ENCODE results near the gene MYL12B. TPM values are rescaled to one million over a fixed set of nuclear protein-coding genes. Genes with fewer than 3 reads are reported as not detected.

Gene MYL12B
- polyA plus RNA-seq, 2 of the 4 experiments (the other 2 are of a cell fraction), result 419 to 498 TPM

GRCh38 chr18:3236470-3236869, 25.5 kb upstream of the MYL12B start:
- no peak for FAIRE-seq
- DNase-seq (ENCODE audit: low read depth in 1 of 2, low spot score in 1 of 2), result no peak
- Histone ChIP-seq H3K4me3 (no peak overlapping the region), H3K4me2 (no peak overlapping the region), H3K9me3 (peaks cover 5% of the 10 kb centered on the region; the same call in 1 of the 3 replicates), H3K27ac (no peak overlapping the region), H3K4me1 (no peaks in the 10 kb centered on the region)
- ChIA-PET POLR2A (no interaction called here), CTCF (no interaction called here)
- 58% methylated on average over 4 of the region's 4 CpGs for WGBS (ENCODE audit: missing lambda C conversion rate)
- TF ChIP-seq KDM5A (IDR thresholded peaks at IDR 0.05) (no peak), E2F6 (IDR thresholded peaks at IDR 0.05; ENCODE audit: borderline replicate concordance, low read depth) (no peak), CBX8 (IDR thresholded peaks at IDR 0.05) (no peak), SMC3 (IDR thresholded peaks at IDR 0.05) (no peak), BCL3 (IDR thresholded peaks at IDR 0.05) (no peak), MAZ (IDR thresholded peaks at IDR 0.05; ENCODE audit: borderline replicate concordance, low read depth, low read length) (no peak), MYC (IDR thresholded peaks at IDR 0.05; ENCODE audit: borderline replicate concordance, low read length) (no peak), SREBF2 (IDR thresholded peaks at IDR 0.05) (no peak), ELK1 (IDR thresholded peaks at IDR 0.05; ENCODE audit: low read depth, low read length) (no peak), FOSL2 (IDR thresholded peaks at IDR 0.05) (no peak), FOSL2 (CRISPR knock-in tag; IDR thresholded peaks at IDR 0.05) (no peak), NFE2L2 (conservative IDR thresholded peaks at IDR 0.05; ENCODE audit: low read length) (no peak), JUNB (IDR thresholded peaks at IDR 0.05) (no peak), RFX5 (IDR thresholded peaks at IDR 0.05) (no peak), KDM1A (IDR thresholded peaks at IDR 0.05; ENCODE audit: low read depth) (no peak), USF2 (IDR thresholded peaks at IDR 0.05) (no peak), EP300 (IDR thresholded peaks at IDR 0.05) (no peak)
- ATAC-seq, result no peak

GRCh38 chr18:3238742-3239141, 23.2 kb upstream of the MYL12B start:
- FAIRE-seq, result no peak
- TF ChIP-seq HEYL (CRISPR knock-in tag; IDR thresholded peaks at IDR 0.05) (no peak), RARB (CRISPR knock-in tag; IDR thresholded peaks at IDR 0.05) (no peak), JUN (IDR thresholded peaks at IDR 0.05) (no peak), SMC3 (IDR thresholded peaks at IDR 0.05) (no peak), ELK1 (IDR thresholded peaks at IDR 0.05; ENCODE audit: low read depth, low read length) (no peak), BCL3 (IDR thresholded peaks at IDR 0.05) (no peak), RNF2 (IDR thresholded peaks at IDR 0.05; ENCODE audit: borderline replicate concordance, low read depth) (no peak)
- Histone ChIP-seq H3K4me2 (no peak overlapping the region), H3K4me1 (no peaks in the 10 kb centered on the region), H3K9me3 (peaks cover 6% of the 10 kb centered on the region; the same call in 1 of the 3 replicates), H3K27ac (no peak overlapping the region), H3K4me3 (no peak overlapping the region)
- no peak for DNase-seq (ENCODE audit: low read depth in 1 of 2, low spot score in 1 of 2)
- ChIA-PET CTCF (interaction anchor here (0.5 to 1.6 kb wide), 7 partner anchors 11 to 1134 kb away, joined by 3 to 5 read pairs (median 3); partner anchors contain the start of gene MYOM1), POLR2A (no interaction called here)
- ATAC-seq, result peak in 1 of 2 experiments; percentile 71; a peak in 3 of 6 replicates
- WGBS (ENCODE audit: missing lambda C conversion rate), result 36% methylated on average over 2 of the region's 2 CpGs
